Measurements from ENCODE around the gene ARMH1.

ARMH1 gene

GRCh38 chr1:44674113-44675000, at the start of gene ARMH1, which contains the start of gene TMEM53:
ARMH1 (plus strand) TSS chr1:44674714; CDS start chr1:44689698, 14,984 bp downstream.
TMEM53 (minus strand) TSS chr1:44674481; CDS start chr1:44674391, 90 bp downstream.
- no peak for TF ChIP-seq CTCF (IDR thresholded peaks at IDR 0.05)

GRCh38 chr1:44625348-44625747, 49.2 kb upstream of the ARMH1 start:
- TF ChIP-seq CTCF (IDR thresholded peaks at IDR 0.05) = no peak

GRCh38 chr1:44628962-44629756, 45.4 kb upstream of the ARMH1 start:
- no peak for TF ChIP-seq CTCF (IDR thresholded peaks at IDR 0.05)

GRCh38 chr1:44630116-44630515, 44.4 kb upstream of the ARMH1 start:
- TF ChIP-seq CTCF (IDR thresholded peaks at IDR 0.05) = no peak

- TF ChIP-seq CTCF (IDR thresholded peaks at IDR 0.05) = no peak
Measured at GRCh38 chr1:44631333-44631646, 43.2 kb upstream of the ARMH1 start.

GRCh38 chr1:44631647-44632539, 42.6 kb upstream of the ARMH1 start:
- TF ChIP-seq CTCF (IDR thresholded peaks at IDR 0.05) = no peak

GRCh38 chr1:44632598-44632997, 41.9 kb upstream of the ARMH1 start:
- no peak for TF ChIP-seq CTCF (IDR thresholded peaks at IDR 0.05)
